ENCODE data around the gene KLK7.

GRCh38 chr19:50968716-50969412 is 14.9 kb downstream of the KLK7 start:
- TF ChIP-seq REST (IDR thresholded peaks at IDR 0.05; ENCODE audit: low read depth) (no peak), RAD21 (IDR thresholded peaks at IDR 0.05; ENCODE audit: low read depth) (no peak), USF1 (IDR thresholded peaks at IDR 0.05) (no peak), ZBTB7A (IDR thresholded peaks at IDR 0.05; ENCODE audit: low read depth) (no peak), EP300 (IDR thresholded peaks at IDR 0.05; ENCODE audit: borderline replicate concordance) (no peak), CEBPB (IDR thresholded peaks at IDR 0.05) (no peak), TEAD4 (IDR thresholded peaks at IDR 0.05) (no peak), NFIC (IDR thresholded peaks at IDR 0.05) (no peak), MAX (IDR thresholded peaks at IDR 0.05) (no peak), TAF1 (IDR thresholded peaks at IDR 0.05; ENCODE audit: low read depth) (no peak), YY1 (IDR thresholded peaks at IDR 0.05; ENCODE audit: low read depth) (no peak), TCF12 (IDR thresholded peaks at IDR 0.05; ENCODE audit: low read depth) (no peak), FOXM1 (IDR thresholded peaks at IDR 0.05; ENCODE audit: borderline replicate concordance, low read depth) (no peak), CREB1 (IDR thresholded peaks at IDR 0.05; ENCODE audit: low read depth) (no peak)

All from Ishikawa (cell line).